GM12874 (cell line): ENCODE measurements around the gene BCL11A.

Experiments
- TF ChIP-seq, protein P1 (sequence below): IDR thresholded peaks from 2 replicates; pipeline ENCODE4 v1.5.1; 2011; ENCODE audit warnings: low read depth, mild to moderate bottlenecking, control low read depth, low read length, moderate library complexity; ENCODE audit not compliant: insufficient read depth

BCL11A gene

DNA sequence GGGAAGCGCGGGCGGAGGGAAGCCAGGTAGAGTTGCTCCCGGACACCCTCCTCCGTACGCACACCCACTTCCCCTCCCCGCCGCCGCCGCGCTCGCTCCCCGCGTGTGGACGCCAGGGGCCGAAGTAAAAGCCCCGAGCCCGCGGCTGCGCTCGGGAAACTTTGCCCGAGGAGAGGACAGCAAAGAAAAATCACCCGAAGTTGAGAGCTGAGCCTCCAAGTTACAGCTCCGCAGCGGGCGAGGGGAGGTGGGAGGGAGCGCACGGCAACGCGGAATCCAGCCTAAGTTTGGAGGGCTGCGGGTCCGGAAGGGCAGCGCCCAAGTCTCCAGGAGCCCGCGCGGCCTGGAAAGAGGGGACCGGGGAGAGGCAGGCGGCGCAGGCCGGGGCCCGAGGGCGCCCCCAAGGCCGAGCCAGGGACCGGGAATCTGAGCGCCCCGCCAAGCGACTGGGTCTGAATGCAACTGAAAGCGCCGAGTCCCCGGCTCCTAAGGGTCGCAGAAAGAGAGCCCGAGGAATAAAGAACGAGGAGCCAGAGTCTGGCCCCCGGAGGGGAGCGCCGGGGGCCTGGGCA, 706 bp upstream of the BCL11A start:
- TF ChIP-seq, protein P1, sequence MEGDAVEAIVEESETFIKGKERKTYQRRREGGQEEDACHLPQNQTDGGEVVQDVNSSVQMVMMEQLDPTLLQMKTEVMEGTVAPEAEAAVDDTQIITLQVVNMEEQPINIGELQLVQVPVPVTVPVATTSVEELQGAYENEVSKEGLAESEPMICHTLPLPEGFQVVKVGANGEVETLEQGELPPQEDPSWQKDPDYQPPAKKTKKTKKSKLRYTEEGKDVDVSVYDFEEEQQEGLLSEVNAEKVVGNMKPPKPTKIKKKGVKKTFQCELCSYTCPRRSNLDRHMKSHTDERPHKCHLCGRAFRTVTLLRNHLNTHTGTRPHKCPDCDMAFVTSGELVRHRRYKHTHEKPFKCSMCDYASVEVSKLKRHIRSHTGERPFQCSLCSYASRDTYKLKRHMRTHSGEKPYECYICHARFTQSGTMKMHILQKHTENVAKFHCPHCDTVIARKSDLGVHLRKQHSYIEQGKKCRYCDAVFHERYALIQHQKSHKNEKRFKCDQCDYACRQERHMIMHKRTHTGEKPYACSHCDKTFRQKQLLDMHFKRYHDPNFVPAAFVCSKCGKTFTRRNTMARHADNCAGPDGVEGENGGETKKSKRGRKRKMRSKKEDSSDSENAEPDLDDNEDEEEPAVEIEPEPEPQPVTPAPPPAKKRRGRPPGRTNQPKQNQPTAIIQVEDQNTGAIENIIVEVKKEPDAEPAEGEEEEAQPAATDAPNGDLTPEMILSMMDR = no peak

DNA sequence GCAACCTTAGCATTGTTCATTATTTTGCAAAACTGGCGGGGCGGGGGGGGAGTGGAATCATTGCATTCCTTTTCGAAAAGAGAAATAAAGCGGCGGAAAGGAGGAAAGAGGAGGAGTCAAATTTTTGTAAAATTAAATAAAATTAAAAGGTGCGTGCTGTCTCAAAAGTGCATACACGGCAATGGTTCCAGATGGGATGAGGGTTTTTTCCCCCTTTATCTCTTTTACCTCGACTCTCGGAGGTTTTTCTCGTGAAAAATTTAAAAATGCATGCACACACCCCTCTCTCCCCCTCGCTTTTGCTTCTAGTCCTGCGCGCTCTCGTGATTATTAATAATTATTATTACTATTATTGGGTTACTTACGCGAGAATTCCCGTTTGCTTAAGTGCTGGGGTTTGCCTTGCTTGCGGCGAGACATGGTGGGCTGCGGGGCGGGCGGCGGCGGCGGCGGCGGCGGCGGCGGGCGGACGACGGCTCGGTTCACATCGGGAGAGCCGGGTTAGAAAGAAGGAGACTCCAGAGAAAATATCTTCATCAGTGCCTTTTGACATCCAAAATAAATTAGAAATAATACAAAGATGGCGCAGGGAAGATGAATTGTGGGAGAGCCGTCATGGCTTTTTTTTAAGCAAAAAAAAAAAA, 481 bp downstream of the BCL11A start:
- TF ChIP-seq, protein P1 = no peak

DNA sequence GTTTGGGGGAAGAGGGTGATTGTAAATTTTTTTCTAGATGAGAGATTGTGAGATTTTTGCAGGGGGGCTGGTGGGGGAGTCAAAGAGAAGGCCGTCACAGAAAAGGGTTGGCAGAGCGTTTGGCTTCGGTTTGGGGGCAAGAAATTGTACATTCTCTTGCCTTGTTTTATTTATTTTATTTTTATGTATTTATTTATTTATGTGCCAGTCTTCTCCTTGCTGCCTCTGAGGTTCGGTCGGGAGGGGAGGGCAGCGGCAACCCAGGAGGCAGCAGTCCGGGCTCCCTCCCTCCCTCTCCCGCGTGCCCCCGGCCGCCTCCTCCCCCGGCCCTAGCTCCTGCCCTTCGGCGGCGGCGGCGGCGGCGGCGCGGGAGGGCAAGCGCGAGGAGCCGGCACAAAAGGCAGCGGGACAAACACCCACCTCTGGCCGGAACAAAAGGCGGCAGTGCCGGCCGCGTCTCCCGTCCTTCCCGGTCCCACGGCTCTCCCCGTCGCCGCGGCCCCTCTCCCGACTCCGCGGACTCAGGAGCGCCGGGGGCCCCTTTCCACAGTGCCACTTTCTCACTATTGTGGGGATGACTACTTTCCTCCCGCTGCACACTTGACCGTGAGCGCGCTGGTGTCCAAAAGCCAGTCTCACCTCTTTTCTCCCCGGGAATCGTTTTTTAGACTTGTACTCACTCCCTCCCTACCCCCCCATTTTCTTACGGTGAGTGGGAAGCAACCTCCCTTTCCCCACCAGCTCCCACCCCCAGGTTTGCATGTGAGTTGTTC, 1.2 kb downstream of the BCL11A start:
- TF ChIP-seq, protein P1 = no peak

DNA sequence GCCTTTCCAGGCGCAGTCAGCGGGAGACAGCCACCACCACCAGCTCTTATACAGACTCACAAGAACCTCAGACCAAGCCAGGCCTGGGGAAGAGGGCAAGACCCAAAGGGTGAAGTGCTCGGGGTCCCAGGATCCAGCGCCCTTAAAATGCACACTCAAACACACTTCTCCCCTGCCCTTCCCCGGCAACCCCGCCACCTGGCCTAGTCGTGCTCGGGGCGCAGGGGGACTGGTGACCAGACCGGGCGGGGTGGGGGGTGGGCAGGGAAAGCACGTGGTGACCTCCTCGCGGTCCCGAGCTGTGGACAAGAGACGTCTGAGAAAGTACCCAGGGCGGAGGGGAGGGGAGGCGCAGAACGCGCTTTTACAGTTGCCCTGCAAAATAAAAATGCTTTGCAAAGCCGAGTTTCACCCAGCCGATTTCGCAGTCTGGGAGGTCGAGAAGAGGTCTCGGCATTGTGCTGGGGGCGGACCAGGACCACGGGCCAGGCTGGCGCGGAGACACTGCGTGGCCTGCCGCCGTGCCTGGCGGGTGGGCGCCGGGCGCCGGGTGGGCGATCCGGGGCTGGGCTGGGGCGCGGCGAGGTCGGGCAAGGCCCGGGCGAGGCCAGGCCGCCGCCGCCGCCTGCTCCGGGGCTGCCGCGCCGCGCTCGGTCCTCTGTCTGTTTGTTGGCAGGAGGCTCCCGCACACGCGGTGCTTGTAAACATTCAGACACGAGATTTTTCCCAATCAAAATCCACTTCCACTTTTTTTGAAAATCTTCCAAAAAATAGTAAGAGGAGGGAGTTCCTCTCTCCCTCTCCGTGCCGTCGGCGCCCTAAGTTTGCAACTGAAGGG, 2.0 kb downstream of the BCL11A start:
- TF ChIP-seq, protein P1 = no peak

DNA sequence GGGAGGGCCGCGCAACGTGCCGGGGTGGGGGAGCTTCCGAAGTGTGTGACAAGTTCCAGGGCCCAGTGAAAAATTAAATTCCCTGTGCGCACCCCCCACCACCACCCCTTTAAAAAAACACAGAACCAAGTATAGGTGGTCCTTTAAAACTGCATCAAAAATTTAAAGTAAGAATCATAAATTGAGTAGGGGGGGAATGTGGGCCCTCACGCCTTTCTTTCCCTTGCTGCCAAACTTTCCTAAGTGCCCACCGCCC, 2.5 kb downstream of the BCL11A start:
- TF ChIP-seq, protein P1 = no peak

DNA sequence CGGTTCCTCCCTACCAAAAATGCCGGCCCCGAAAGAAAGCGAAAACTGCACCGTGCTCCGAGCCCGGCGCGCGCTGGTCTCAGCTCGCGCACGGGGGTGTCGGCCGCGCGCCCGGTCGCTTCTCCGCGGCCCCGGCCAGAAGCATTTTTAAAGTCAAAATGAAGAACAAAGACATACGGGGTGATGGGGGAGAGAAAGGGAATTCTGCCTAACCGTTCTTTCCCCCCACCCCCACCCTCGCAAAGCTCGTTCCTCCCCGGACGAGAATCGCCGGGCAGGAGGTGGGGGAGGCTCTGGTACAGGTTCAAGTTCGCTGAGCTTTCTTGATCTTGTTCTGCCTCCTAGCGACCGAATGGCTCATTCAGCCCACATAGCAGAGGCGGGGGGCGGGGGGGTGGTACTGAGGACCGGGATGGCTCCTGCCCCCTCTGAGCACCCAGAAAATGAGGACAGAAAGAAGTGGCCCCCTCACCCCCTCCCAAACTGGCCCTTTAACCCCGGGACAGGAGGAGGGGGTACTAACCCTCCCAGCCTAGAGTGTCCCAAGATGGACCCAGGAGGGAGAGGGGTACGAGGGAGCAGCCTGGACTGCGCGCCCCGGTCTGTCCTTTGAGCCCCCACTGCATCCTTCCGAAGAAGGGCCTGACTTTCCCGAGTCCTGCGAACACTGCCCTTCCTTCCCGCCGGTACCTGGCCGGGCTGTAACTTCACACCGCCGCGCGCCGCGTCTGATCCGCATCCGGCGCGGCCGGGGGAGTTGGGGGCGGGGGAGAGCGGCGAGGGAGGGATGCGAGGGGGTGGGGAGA, 3.1 kb downstream of the BCL11A start:
- TF ChIP-seq, protein P1 = peak; percentile 81

DNA sequence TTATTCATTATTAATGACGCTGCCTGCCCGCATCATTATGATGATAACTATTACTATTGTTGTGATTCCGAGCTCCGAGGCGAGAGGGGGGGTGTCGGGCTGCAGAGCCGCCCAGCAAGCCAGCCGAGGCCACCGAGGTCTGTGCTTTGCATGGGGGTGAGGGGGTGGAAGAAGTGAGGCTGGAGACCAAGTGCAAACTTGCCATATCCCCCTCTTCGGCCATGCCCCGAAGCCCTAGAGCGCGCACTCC, 3.6 kb downstream of the BCL11A start:
- TF ChIP-seq, protein P1 = no peak
